Heart right ventricle (tissue), 16 donors: ENCODE results near the gene RADIL. TPM values are rescaled to one million over a fixed set of nuclear protein-coding genes. Genes with fewer than 3 reads are reported as not detected.
"Not testable (repeated sequence)": the region's sequence is repeated elsewhere in the genome, so short reads cannot be mapped to it uniquely, and the experiment has no call there.

Source experiments
- ATAC-seq, 8 donors: fragments of 200-7000 bp; cut with Tn5 transposase; one replicate each; pipeline ENCODE4 v1.9.1; 2020; ENCODE audit warnings: mild to moderate bottlenecking in 8 of 8, moderate library complexity in 8 of 8, moderate number of reproducible peaks in 1 of 8
- DNase-seq, 2 donors: peaks; one replicate each; pipeline ENCODE4 v3.0.0-alpha.2; 2020
- H3K27ac ChIP-seq, 10 donors: fragments of 200-600 bp; sonication (generic) in 2 of 10; one replicate each; pipeline versions ENCODE4 v1.5.0 to v1.8.0; 2020 to 2022; ENCODE audit warnings: mild to moderate bottlenecking in 3 of 10
- H3K27me3 ChIP-seq, 7 donors: fragments of 200-600 bp; one replicate each; pipeline ENCODE4 v1.8.0; 2021 to 2022; ENCODE audit warnings: mild to moderate bottlenecking in 2 of 7
- H3K36me3 ChIP-seq, 9 donors: fragments of 200-600 bp; sonication (generic) in 1 of 9; one replicate each; pipeline versions ENCODE4 v1.5.0 to v1.8.0; 2020 to 2022; ENCODE audit warnings: mild to moderate bottlenecking in 2 of 9
- H3K4me1 ChIP-seq, 9 donors: fragments of 200-600 bp; sonication (generic) in 1 of 9; one replicate each; pipeline versions ENCODE4 v1.5.0 to v1.8.0; 2020 to 2022; ENCODE audit warnings: mild to moderate bottlenecking in 4 of 9
- H3K4me3 ChIP-seq, 10 donors: fragments of 200-600 bp; sonication (generic) in 2 of 10; one replicate each; pipeline versions ENCODE4 v1.5.0 to v1.8.0; 2020 to 2022; ENCODE audit warnings: mild to moderate bottlenecking in 7 of 10, moderate library complexity in 2 of 10
- H3K9me3 ChIP-seq, 11 donors: fragments of 200-600 bp in 10 of 11; sonication (generic) in 2 of 11; one replicate each; pipeline versions ENCODE4 v1.5.0 to v1.8.0; 2013 to 2022; ENCODE audit warnings: mild to moderate bottlenecking in 2 of 11, control low read depth in 1 of 11, moderate library complexity in 1 of 11
- CTCF ChIP-seq, 9 donors: fragments of 200-600 bp; sonication (generic) in 2 of 9; IDR thresholded peaks; one replicate each; pipeline versions ENCODE4 v1.5.0 to v1.8.0; 2021 to 2022; ENCODE audit warnings: antibody characterized with exemption in 9 of 9, mild to moderate bottlenecking in 5 of 9, moderate library complexity in 1 of 9
- WGBS, 2 donors: extraction: QIAGEN DNeasy Blood & Tissue Kit; methylation state at CpG; one replicate each; pipeline ENCODE4 v1.1.7; 2013; ENCODE audit warnings: inconsistent platforms in 1 of 2; 5-methylcytosine and 5-hydroxymethylcytosine counted together
- intact Hi-C, 10 donors: fragments of 100-400 bp; cut with DNase I; formaldehyde crosslinking; loops; one replicate each; pipeline versions ENCODE4 v1.11.1 to v1.14.2; 2022
- polyA plus RNA-seq, 2 donors: library from polyadenylated mRNA; stranded (reverse); fragments of 200-250 nt; gene quantifications; one replicate each; pipeline ENCODE4 v1.2.3, GENCODE V29; 2013
- total RNA-seq, 10 donors: library from RNA; stranded (reverse); fragmentation: NEBNext Ultra II Directional in 3 of 10; extraction: Animal tissue kit (Norgen Biotek cat#: 25700) in 3 of 10; gene quantifications; one replicate each; pipeline versions ENCODE4 v1.2.1 to v1.2.4, GENCODE V29; 2021 to 2023
- donor health status: Arrhythmogenic right ventricular cardiomyopathy.
- donor health status: ischemic (EF 13 %, LVEDD 7.1; RV severe dilation, severe dysfunction).
- donor health status: healthy with polysubstance abuse.
- donor health status: DM: no; HTN: yes; CAD: no.
- donor health status: DM: no; HTN: no; CAD: no.
- donor health status: ischemic (EF 25% LVEDD 6.9; RV normal size, moderate dysfunction).
- donor health status: ischemic (EF 25% LVEDD 5.7; RV mildly dilated, moderate dysfunction).
- donor health status: healthy.
- donor health status: DM: yes; HTN: yes; CAD: no.
- donor health status: Ischemic cardiomyopathy.
- donor health status: ischemic (EF 35%, LVEDD 5.7; RV mildly dilated, moderate dysfunction).
- donor health status: nonischemic (EF 11% LVEDD 7.7; RV severe dilation, severe dysfunction).
- donor health status: DM: yes; HTN: yes; CAD: no.
- donor health status: PGD.
- donor health status: ischemic (EF 29% LVEDD 5.4; RV normal size, mild dysfunction).
- donor health status: nonischemic (EF 23%, LVEDD 6.1; RV moderate dilation, normal function).

The RADIL gene
- total and polyA plus RNA-seq, 12 donors: 1.2 to 6.6 (median 3.8) TPM

- H3K36me3 ChIP-seq: peaks cover 0 to 6% (median 0%) of the 10 kb centered on the region in 9 donors
- peaks cover 0 to 32% (median 9%) of the 10 kb centered on the region in 9 donors for H3K4me1 ChIP-seq
- intact Hi-C loops: loop anchor here (1.0 to 10.0 kb wide), 7 partner anchors 77 to 289 kb away; partner anchors contain the start of gene RADIL (in 6 of the 10)
- no peak overlapping the region for H3K4me3 ChIP-seq
- 40 to 41% methylated on average over 37 of the region's 37 CpGs for WGBS, 2 donors
- TF ChIP-seq CTCF (IDR thresholded peaks at IDR 0.05): peak; percentile 72 to 98 (median 89)
- H3K27ac ChIP-seq: peak overlapping the region in 6 of 10 donors; percentile 25 to 67 (median 48)
- H3K9me3 ChIP-seq: no peaks in the 10 kb centered on the region
- DNase-seq: peak in 1 of 2 donors; percentile 72
- peak; percentile 43 to 76 (median 72) for ATAC-seq
- H3K27me3 ChIP-seq: no peaks in the 10 kb centered on the region
These were observed 85.4 kb downstream of the RADIL start for GRCh38 chr7:4797858-4798705.

GRCh38 chr7:4796453-4796852 lies 87.1 kb downstream of the RADIL start:
- H3K27ac ChIP-seq: no peak overlapping the region
- intact Hi-C loops: loop anchor here in 8 of 10 donors (5.0 to 10.0 kb wide), 4 partner anchors 78 to 291 kb away; partner anchors contain the start of gene RADIL (in 3 of the 8)
- H3K27me3 ChIP-seq: no peaks in the 10 kb centered on the region
- DNase-seq (no peak), ATAC-seq (no peak)
- peaks cover 0 to 46% (median 14%) of the 10 kb centered on the region in 9 donors for H3K4me1 ChIP-seq
- TF ChIP-seq CTCF (IDR thresholded peaks at IDR 0.05): no peak
- H3K9me3 ChIP-seq: no peaks in the 10 kb centered on the region
- no peak overlapping the region for H3K4me3 ChIP-seq
- H3K36me3 ChIP-seq: peaks cover 0 to 12% (median under 1%) of the 10 kb centered on the region in 9 donors
- WGBS, 2 donors: 60 to 75% methylated on average over 9 of the region's 9 CpGs

GRCh38 chr7:4794591-4795350 lies 88.7 kb downstream of the RADIL start:
- ATAC-seq: no peak
- DNase-seq: no peak
- no peak overlapping the region for H3K27ac ChIP-seq
- H3K27me3 ChIP-seq: no peaks in the 10 kb centered on the region
- H3K4me1 ChIP-seq: peaks cover 0 to 40% (median 14%) of the 10 kb centered on the region in 9 donors
- no peak for TF ChIP-seq CTCF (IDR thresholded peaks at IDR 0.05)
- H3K9me3 ChIP-seq: no peaks in the 10 kb centered on the region
- H3K36me3 ChIP-seq: peaks cover 0 to 27% (median 12%) of the 10 kb centered on the region in 9 donors
- intact Hi-C loops: loop anchor here in 8 of 10 donors (5.0 to 10.0 kb wide), 4 partner anchors 80 to 293 kb away; partner anchors contain the start of gene RADIL (in 3 of the 8)
- no peak overlapping the region for H3K4me3 ChIP-seq
- 88 to 90% methylated on average over 24 of the region's 24 CpGs for WGBS, 2 donors

- DNase-seq, H3K27ac ChIP-seq, H3K27me3 ChIP-seq, ATAC-seq, H3K9me3 ChIP-seq, H3K4me3 ChIP-seq: not testable (repeated sequence)
- H3K36me3 ChIP-seq: peaks cover 0 to 33% (median 12%) of the 10 kb centered on the region in 9 donors
- WGBS, 2 donors: 81 to 85% methylated on average over 13 to 14 of the region's 14 CpGs
- intact Hi-C loops: loop anchor here in 5 of 10 donors (10.0 kb wide), 2 partner anchors 81 to 291 kb away; no protein-coding TSS in a partner anchor
- peaks cover 0 to 35% (median 11%) of the 10 kb centered on the region in 9 donors for H3K4me1 ChIP-seq
These were observed 89.3 kb downstream of the RADIL start for GRCh38 chr7:4794171-4794570.

- H3K36me3 ChIP-seq: peaks cover 0 to 40% (median 16%) of the 10 kb centered on the region in 9 donors
- H3K4me1 ChIP-seq: peaks cover 0 to 28% (median 10%) of the 10 kb centered on the region in 9 donors
- intact Hi-C loops: loop anchor here in 5 of 10 donors (10.0 kb wide), 2 partner anchors 81 to 291 kb away; no protein-coding TSS in a partner anchor
- H3K4me3 ChIP-seq, H3K27ac ChIP-seq, DNase-seq, H3K27me3 ChIP-seq, H3K9me3 ChIP-seq, ATAC-seq: not testable (repeated sequence)
- WGBS, 2 donors: 93 to 97% methylated on average over 30 of the region's 30 CpGs
These were observed 90.0 kb downstream of the RADIL start for GRCh38 chr7:4793385-4793993.
